Activated CD8-positive, alpha-beta memory T cell treated with anti-CD3 and anti-CD28 coated beads for 48 hours (primary cell): Measurements from ENCODE around the gene TTC28.
"Not testable (repeated sequence)": the region's sequence is repeated elsewhere in the genome, so short reads cannot be mapped to it uniquely, and the experiment has no call there.

Experiments used
- DNase-seq, 3 experiments: peaks; one replicate each; pipeline ENCODE4 v3.0.0-alpha.2; 2020; ENCODE audit warnings: low read depth in 2 of 3, low spot score in 2 of 3

TTC28 gene

GRCh38 chr22:28678170-28678569 lies 1.5 kb downstream of the TTC28 start:
- DNase-seq = not testable (repeated sequence)

GRCh38 chr22:28674121-28674563 lies 5.5 kb downstream of the TTC28 start:
- no peak for DNase-seq

GRCh38 chr22:28670756-28671155 lies 8.9 kb downstream of the TTC28 start:
- DNase-seq = no peak

GRCh38 chr22:28670161-28670560 lies 9.5 kb downstream of the TTC28 start:
- no peak for DNase-seq

- no peak for DNase-seq
Measured at GRCh38 chr22:28669387-28669786, 10.3 kb downstream of the TTC28 start.

- DNase-seq = not testable (repeated sequence)
Measured at GRCh38 chr22:28663569-28663942, 16.1 kb downstream of the TTC28 start.

- no peak for DNase-seq
Measured at GRCh38 chr22:28658448-28658847, 21.2 kb downstream of the TTC28 start.

- DNase-seq = no peak
Measured at GRCh38 chr22:28656181-28656580, 23.5 kb downstream of the TTC28 start.

- DNase-seq = no peak
Measured at GRCh38 chr22:28650463-28650862, 29.2 kb downstream of the TTC28 start.

- DNase-seq = no peak
Measured at GRCh38 chr22:28648792-28649191, 30.8 kb downstream of the TTC28 start.

GRCh38 chr22:28647216-28647615 lies 32.4 kb downstream of the TTC28 start:
- DNase-seq = no peak

- no peak for DNase-seq
Measured at GRCh38 chr22:28639321-28639720, 40.3 kb downstream of the TTC28 start.

GRCh38 chr22:28637225-28637624 lies 42.4 kb downstream of the TTC28 start:
- DNase-seq = no peak

GRCh38 chr22:28630177-28630574 lies 49.5 kb downstream of the TTC28 start:
- no peak for DNase-seq

GRCh38 chr22:28629420-28630176 lies 50.0 kb downstream of the TTC28 start:
- DNase-seq = no peak

- DNase-seq = no peak
Measured at GRCh38 chr22:28628766-28629165, 50.9 kb downstream of the TTC28 start.

- no peak for DNase-seq
Measured at GRCh38 chr22:28627791-28628190, 51.8 kb downstream of the TTC28 start.

- no peak for DNase-seq
Measured at GRCh38 chr22:28620244-28620922, 59.3 kb downstream of the TTC28 start.

- no peak for DNase-seq
Measured at GRCh38 chr22:28619236-28619635, 60.4 kb downstream of the TTC28 start.

- not testable (repeated sequence) for DNase-seq
Measured at GRCh38 chr22:28615423-28615822, 64.2 kb downstream of the TTC28 start.

- no peak for DNase-seq
Measured at GRCh38 chr22:28609921-28610320, 69.7 kb downstream of the TTC28 start.

- DNase-seq = no peak
Measured at GRCh38 chr22:28608546-28608945, 71.1 kb downstream of the TTC28 start.

GRCh38 chr22:28607795-28608194 lies 71.8 kb downstream of the TTC28 start:
- DNase-seq = no peak
